Measurements from ENCODE around the gene USO1. TPM values are rescaled to one million over a fixed set of nuclear protein-coding genes. Genes with fewer than 3 reads are reported as not detected.

Gene USO1
- total RNA-seq, 1 donor from 2014 or later = 55.4 TPM

- no peaks in the 10 kb centered on the region for H3K27me3 Mint-ChIP-seq
- H3K9me3 Mint-ChIP-seq = no peaks in the 10 kb centered on the region
- no peak for DNase-seq (ENCODE audit: extremely low spot score, unreplicated experiment)
- TF ChIP-seq CTCF (conservative IDR thresholded peaks at IDR 0.05) = no peak
- H3K36me3 Mint-ChIP-seq = peaks cover 1% of the 10 kb centered on the region
- no peak overlapping the region for H3K4me3 Mint-ChIP-seq
- no peak overlapping the region for H3K27ac Mint-ChIP-seq
- no peaks in the 10 kb centered on the region for H3K4me1 Mint-ChIP-seq (ENCODE audit: unreplicated experiment)
Measured at GRCh38 chr4:75821216-75821615, 96.8 kb downstream of the USO1 start.

- no peak for TF ChIP-seq CTCF (conservative IDR thresholded peaks at IDR 0.05)
- H3K27ac Mint-ChIP-seq = no peak overlapping the region
- no peak for DNase-seq (ENCODE audit: extremely low spot score, unreplicated experiment)
- no peaks in the 10 kb centered on the region for H3K27me3 Mint-ChIP-seq
- no peaks in the 10 kb centered on the region for H3K36me3 Mint-ChIP-seq
- H3K4me3 Mint-ChIP-seq = no peak overlapping the region
- H3K9me3 Mint-ChIP-seq = no peaks in the 10 kb centered on the region
- no peaks in the 10 kb centered on the region for H3K4me1 Mint-ChIP-seq (ENCODE audit: unreplicated experiment)
Measured at GRCh38 chr4:75821966-75822365, 97.6 kb downstream of the USO1 start.

GRCh38 chr4:75822416-75822815 is 98.0 kb downstream of the USO1 start:
- Mint-ChIP-seq H3K4me3 (no peak overlapping the region), H3K4me1 (ENCODE audit: unreplicated experiment) (no peaks in the 10 kb centered on the region), H3K36me3 (no peaks in the 10 kb centered on the region), H3K9me3 (no peaks in the 10 kb centered on the region), H3K27me3 (no peaks in the 10 kb centered on the region), H3K27ac (no peak overlapping the region)
- no peak for TF ChIP-seq CTCF (conservative IDR thresholded peaks at IDR 0.05)
- DNase-seq (ENCODE audit: extremely low spot score, unreplicated experiment) = no peak

- TF ChIP-seq CTCF (conservative IDR thresholded peaks at IDR 0.05) = no peak
- no peaks in the 10 kb centered on the region for H3K27me3 Mint-ChIP-seq
- no peaks in the 10 kb centered on the region for H3K4me1 Mint-ChIP-seq (ENCODE audit: unreplicated experiment)
- H3K36me3 Mint-ChIP-seq = no peaks in the 10 kb centered on the region
- H3K27ac Mint-ChIP-seq = no peak overlapping the region
- no peak overlapping the region for H3K4me3 Mint-ChIP-seq
- no peaks in the 10 kb centered on the region for H3K9me3 Mint-ChIP-seq
- DNase-seq (ENCODE audit: extremely low spot score, unreplicated experiment) = no peak
Measured at GRCh38 chr4:75823812-75824211, 99.4 kb downstream of the USO1 start.

- H3K9me3 Mint-ChIP-seq = no peaks in the 10 kb centered on the region
- peaks cover 13% of the 10 kb centered on the region for H3K27me3 Mint-ChIP-seq
Measured at GRCh38 chr4:75830906-75831305, 106.5 kb downstream of the USO1 start.

More at GRCh38 chr4:75830906-75831305, 106.5 kb downstream of the USO1 start:
- no peak for TF ChIP-seq CTCF (conservative IDR thresholded peaks at IDR 0.05)
- DNase-seq (ENCODE audit: extremely low spot score, unreplicated experiment) = no peak
- Mint-ChIP-seq H3K4me1 (ENCODE audit: unreplicated experiment) (no peaks in the 10 kb centered on the region), H3K27ac (no peak overlapping the region), H3K4me3 (no peak overlapping the region), H3K36me3 (no peaks in the 10 kb centered on the region)

Measured in type B pancreatic cell (in vitro differentiated cells).